ENCODE measurements around the gene NRXN3. TPM values are rescaled to one million over a fixed set of nuclear protein-coding genes. Genes with fewer than 3 reads are reported as not detected.
A peak's percentile ranks its signal among the peaks of the same experiment; 100 is the strongest.

Gene NRXN3
- polyA plus RNA-seq, 1 donor (not counting 4 experiments of a cell fraction or from before 2014, with no cell fraction given) = 0.89 TPM

DNA sequence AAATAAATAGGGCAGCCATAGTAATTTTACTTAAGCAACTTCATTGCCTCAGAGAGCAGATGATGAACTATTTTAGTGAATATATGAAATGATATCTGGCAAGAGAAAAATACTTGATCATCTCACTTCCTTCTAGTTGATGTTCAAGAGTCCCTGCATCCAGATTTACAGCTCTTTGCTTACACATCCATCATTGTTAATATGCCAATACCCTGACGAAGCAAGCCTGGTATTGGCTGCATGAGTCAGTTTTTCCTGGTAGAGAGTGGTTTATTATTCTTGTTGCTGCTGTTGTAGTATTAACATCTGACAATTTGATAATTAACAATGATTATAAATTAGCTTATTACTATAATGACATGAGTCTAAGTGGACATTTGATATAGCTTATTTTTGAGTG, 681.9 kb downstream of the NRXN3 start:
- no peak overlapping the region for H3K9ac ChIP-seq (ENCODE audit: control insufficient read depth, extremely low read depth, insufficient read depth, low read length)
- no peaks in the 10 kb centered on the region for H3K9me1 ChIP-seq (ENCODE audit: control insufficient read depth, extremely low read depth, insufficient read depth, low read length)
- dilution Hi-C loops (cut with MboI; ENCODE audit: extremely low pct_ligation_motif_present, low sequenced_read_pairs) = no loop called here
- H3K79me2 ChIP-seq (ENCODE audit: control insufficient read depth, insufficient read depth, low read length) = no peaks in the 10 kb centered on the region
- no peaks in the 10 kb centered on the region for H3K27me3 ChIP-seq (ENCODE audit: control insufficient read depth, extremely low read depth, insufficient read depth, low read length)
- H2AFZ ChIP-seq (ENCODE audit: control insufficient read depth, low read length) = no peak overlapping the region
- no peak overlapping the region for H3K27ac ChIP-seq (ENCODE audit: control insufficient read depth, insufficient read depth, low read length)
- H3K36me3 ChIP-seq (ENCODE audit: control insufficient read depth in 2 of 2, extremely low read depth in 1 of 2, insufficient read depth in 2 of 2, low read length in 2 of 2) = no peaks in the 10 kb centered on the region
- no peaks in the 10 kb centered on the region for H3K4me1 ChIP-seq (ENCODE audit: control insufficient read depth, extremely low read depth, insufficient read depth, low read length)
- H3K9me3 ChIP-seq (ENCODE audit: control insufficient read depth, low read depth, low read length) = no peaks in the 10 kb centered on the region
- TF ChIP-seq EZH2 (IDR thresholded peaks at IDR 0.05; ENCODE audit: low read length) = no peak
- no peak overlapping the region for H3K4me3 ChIP-seq (ENCODE audit: control insufficient read depth in 2 of 3, extremely low read depth in 1 of 3, insufficient read depth in 2 of 3, low read depth in 1 of 3, low read length in 3 of 3)
- no peak for FAIRE-seq
- no peak overlapping the region for H3K4me2 ChIP-seq (ENCODE audit: control insufficient read depth, extremely low read depth, insufficient read depth, low read depth, low read length)
- DNase-seq (ENCODE audit: low read depth, low spot score) = no peak
- no peaks in the 10 kb centered on the region for H4K20me1 ChIP-seq (ENCODE audit: control insufficient read depth, extremely low read depth, insufficient read depth, low read length)

DNA sequence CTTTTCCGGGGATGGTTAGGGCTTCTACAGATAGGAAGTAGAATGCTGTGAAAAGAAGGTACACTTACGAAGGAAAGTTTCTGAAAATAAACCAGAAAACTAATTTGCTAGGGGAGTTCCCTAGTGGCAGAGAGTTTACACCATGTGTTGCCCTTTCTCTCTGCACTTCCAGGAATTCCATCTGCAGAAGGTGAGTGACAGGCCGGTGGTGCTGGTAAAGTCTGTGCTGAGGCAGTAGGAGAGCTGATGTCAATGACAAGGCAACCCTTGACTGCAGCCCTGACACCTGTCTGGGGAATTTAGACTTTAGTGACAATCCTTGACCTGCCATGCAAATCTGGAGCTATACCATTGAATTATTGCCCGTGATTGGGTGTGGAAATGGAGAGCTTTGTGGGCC, 687.8 kb downstream of the NRXN3 start:
- Histone ChIP-seq H3K27me3 (ENCODE audit: control insufficient read depth, extremely low read depth, insufficient read depth, low read length) (no peaks in the 10 kb centered on the region), H2AFZ (ENCODE audit: control insufficient read depth, low read length) (no peak overlapping the region), H3K4me3 (ENCODE audit: control insufficient read depth in 2 of 3, extremely low read depth in 1 of 3, insufficient read depth in 2 of 3, low read depth in 1 of 3, low read length in 3 of 3) (no peak overlapping the region), H3K9me3 (ENCODE audit: control insufficient read depth, low read depth, low read length) (no peaks in the 10 kb centered on the region), H3K27ac (ENCODE audit: control insufficient read depth, insufficient read depth, low read length) (no peak overlapping the region), H3K36me3 (ENCODE audit: control insufficient read depth in 2 of 2, extremely low read depth in 1 of 2, insufficient read depth in 2 of 2, low read length in 2 of 2) (no peaks in the 10 kb centered on the region), H3K9ac (ENCODE audit: control insufficient read depth, extremely low read depth, insufficient read depth, low read length) (no peak overlapping the region), H3K9me1 (ENCODE audit: control insufficient read depth, extremely low read depth, insufficient read depth, low read length) (no peaks in the 10 kb centered on the region), H3K79me2 (ENCODE audit: control insufficient read depth, insufficient read depth, low read length) (no peaks in the 10 kb centered on the region), H4K20me1 (ENCODE audit: control insufficient read depth, extremely low read depth, insufficient read depth, low read length) (no peaks in the 10 kb centered on the region), H3K4me1 (ENCODE audit: control insufficient read depth, extremely low read depth, insufficient read depth, low read length) (no peaks in the 10 kb centered on the region), H3K4me2 (ENCODE audit: control insufficient read depth, extremely low read depth, insufficient read depth, low read depth, low read length) (no peak overlapping the region)
- dilution Hi-C loops (cut with MboI; ENCODE audit: extremely low pct_ligation_motif_present, low sequenced_read_pairs) = no loop called here
- FAIRE-seq = no peak
- no peak for DNase-seq (ENCODE audit: low read depth, low spot score)
- TF ChIP-seq EZH2 (IDR thresholded peaks at IDR 0.05; ENCODE audit: low read length) = no peak
- TF ChIP-seq, protein P1, sequence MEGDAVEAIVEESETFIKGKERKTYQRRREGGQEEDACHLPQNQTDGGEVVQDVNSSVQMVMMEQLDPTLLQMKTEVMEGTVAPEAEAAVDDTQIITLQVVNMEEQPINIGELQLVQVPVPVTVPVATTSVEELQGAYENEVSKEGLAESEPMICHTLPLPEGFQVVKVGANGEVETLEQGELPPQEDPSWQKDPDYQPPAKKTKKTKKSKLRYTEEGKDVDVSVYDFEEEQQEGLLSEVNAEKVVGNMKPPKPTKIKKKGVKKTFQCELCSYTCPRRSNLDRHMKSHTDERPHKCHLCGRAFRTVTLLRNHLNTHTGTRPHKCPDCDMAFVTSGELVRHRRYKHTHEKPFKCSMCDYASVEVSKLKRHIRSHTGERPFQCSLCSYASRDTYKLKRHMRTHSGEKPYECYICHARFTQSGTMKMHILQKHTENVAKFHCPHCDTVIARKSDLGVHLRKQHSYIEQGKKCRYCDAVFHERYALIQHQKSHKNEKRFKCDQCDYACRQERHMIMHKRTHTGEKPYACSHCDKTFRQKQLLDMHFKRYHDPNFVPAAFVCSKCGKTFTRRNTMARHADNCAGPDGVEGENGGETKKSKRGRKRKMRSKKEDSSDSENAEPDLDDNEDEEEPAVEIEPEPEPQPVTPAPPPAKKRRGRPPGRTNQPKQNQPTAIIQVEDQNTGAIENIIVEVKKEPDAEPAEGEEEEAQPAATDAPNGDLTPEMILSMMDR (optimal IDR thresholded peaks at IDR 0.05 in 1 of 3, IDR thresholded peaks at IDR 0.05 in 1 of 3, conservative IDR thresholded peaks at IDR 0.05 in 1 of 3; ENCODE audit: extremely low read depth in 1 of 3, insufficient read depth in 2 of 3, low read length in 3 of 3) = no peak

DNA sequence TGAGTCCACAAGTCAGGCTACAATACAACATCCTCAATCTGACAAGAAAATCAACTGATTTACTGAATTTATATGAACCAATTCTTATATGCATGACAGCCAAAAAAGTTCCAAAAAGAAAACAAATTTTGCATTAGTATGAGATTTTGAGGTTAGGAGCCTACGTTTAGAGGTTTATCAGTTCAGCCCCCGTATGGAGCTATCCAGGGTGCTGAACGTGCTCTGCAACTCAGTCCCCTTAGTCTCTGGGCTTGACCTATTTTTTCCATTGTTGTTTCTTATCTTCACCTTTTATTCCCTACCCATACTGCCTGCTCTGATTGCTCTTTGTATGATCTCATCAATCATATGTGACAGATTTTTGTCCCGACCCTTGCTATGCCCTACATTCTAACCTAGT, 693.0 kb downstream of the NRXN3 start:
- no peak overlapping the region for H2AFZ ChIP-seq (ENCODE audit: control insufficient read depth, low read length)
- no peaks in the 10 kb centered on the region for H3K79me2 ChIP-seq (ENCODE audit: control insufficient read depth, insufficient read depth, low read length)

More for the DNA sequence above, 693.0 kb downstream of the NRXN3 start:
- TF ChIP-seq, protein P1 (optimal IDR thresholded peaks at IDR 0.05 in 1 of 3, IDR thresholded peaks at IDR 0.05 in 1 of 3, conservative IDR thresholded peaks at IDR 0.05 in 1 of 3; ENCODE audit: extremely low read depth in 1 of 3, insufficient read depth in 2 of 3, low read length in 3 of 3) = no peak
- TF ChIP-seq EZH2 (IDR thresholded peaks at IDR 0.05; ENCODE audit: low read length) = no peak
- Histone ChIP-seq H3K4me1 (ENCODE audit: control insufficient read depth, extremely low read depth, insufficient read depth, low read length) (no peaks in the 10 kb centered on the region), H4K20me1 (ENCODE audit: control insufficient read depth, extremely low read depth, insufficient read depth, low read length) (no peaks in the 10 kb centered on the region), H3K27ac (ENCODE audit: control insufficient read depth, insufficient read depth, low read length) (no peak overlapping the region), H3K4me3 (ENCODE audit: control insufficient read depth in 2 of 3, extremely low read depth in 1 of 3, insufficient read depth in 2 of 3, low read depth in 1 of 3, low read length in 3 of 3) (no peak overlapping the region), H3K36me3 (ENCODE audit: control insufficient read depth in 2 of 2, extremely low read depth in 1 of 2, insufficient read depth in 2 of 2, low read length in 2 of 2) (no peaks in the 10 kb centered on the region), H3K9me3 (ENCODE audit: control insufficient read depth, low read depth, low read length) (no peaks in the 10 kb centered on the region), H3K9ac (ENCODE audit: control insufficient read depth, extremely low read depth, insufficient read depth, low read length) (no peak overlapping the region), H3K4me2 (ENCODE audit: control insufficient read depth, extremely low read depth, insufficient read depth, low read depth, low read length) (no peak overlapping the region), H3K9me1 (ENCODE audit: control insufficient read depth, extremely low read depth, insufficient read depth, low read length) (no peaks in the 10 kb centered on the region), H3K27me3 (ENCODE audit: control insufficient read depth, extremely low read depth, insufficient read depth, low read length) (no peaks in the 10 kb centered on the region)
- FAIRE-seq (no peak), DNase-seq (ENCODE audit: low read depth, low spot score) (peak; percentile 2)
- dilution Hi-C loops (cut with MboI; ENCODE audit: extremely low pct_ligation_motif_present, low sequenced_read_pairs) = no loop called here
